Tibial nerve (tissue), 4 donors: ENCODE results near the gene OR1L8.

ENCODE experiments used
- EP300 ChIP-seq, 2 donors: sonication (generic); formaldehyde crosslinking; IDR thresholded peaks; one replicate each; pipeline ENCODE4 v1.6.1; 2017; ENCODE audit warnings: antibody characterized with exemption in 2 of 2, mild to moderate bottlenecking in 1 of 2
- POLR2A ChIP-seq, 2 donors: fragments of 450-650 bp; IDR thresholded peaks; one replicate each; pipeline ENCODE4 v1.6.1; 2017; ENCODE audit warnings: antibody characterized with exemption in 2 of 2, mild to moderate bottlenecking in 2 of 2, moderate library complexity in 2 of 2
- TF ChIP-seq, protein P1 (sequence below), 5 experiments: fragments of 200-600 bp in 3 of 5; fragments of 450-650 bp in 2 of 5; sonication (generic) in 3 of 5; IDR thresholded peaks; one replicate each; pipeline ENCODE4 v1.5.1; 2016 to 2019; ENCODE audit warnings: antibody characterized with exemption in 5 of 5, mild to moderate bottlenecking in 3 of 5, moderate library complexity in 2 of 5

DNA sequence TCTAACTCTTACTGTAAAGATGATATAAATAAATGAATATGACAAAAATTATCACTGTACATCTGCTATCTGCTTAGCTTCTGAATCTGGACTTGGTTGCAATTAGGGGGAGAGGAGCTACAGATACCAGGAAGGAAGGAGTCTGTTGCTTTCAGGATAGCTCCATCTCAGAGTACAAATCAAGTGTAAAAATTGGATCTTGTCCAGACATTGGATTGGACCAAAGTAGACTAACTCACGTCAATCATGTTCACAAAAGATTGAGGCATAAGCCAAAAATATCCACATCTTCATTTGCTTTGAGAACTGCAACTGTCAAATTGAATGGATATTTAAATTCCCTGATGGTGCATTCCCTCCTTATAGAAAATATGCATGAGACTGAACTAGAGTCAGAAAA, 22.5 kb upstream of the OR1L8 start:
- TF ChIP-seq, protein P1, sequence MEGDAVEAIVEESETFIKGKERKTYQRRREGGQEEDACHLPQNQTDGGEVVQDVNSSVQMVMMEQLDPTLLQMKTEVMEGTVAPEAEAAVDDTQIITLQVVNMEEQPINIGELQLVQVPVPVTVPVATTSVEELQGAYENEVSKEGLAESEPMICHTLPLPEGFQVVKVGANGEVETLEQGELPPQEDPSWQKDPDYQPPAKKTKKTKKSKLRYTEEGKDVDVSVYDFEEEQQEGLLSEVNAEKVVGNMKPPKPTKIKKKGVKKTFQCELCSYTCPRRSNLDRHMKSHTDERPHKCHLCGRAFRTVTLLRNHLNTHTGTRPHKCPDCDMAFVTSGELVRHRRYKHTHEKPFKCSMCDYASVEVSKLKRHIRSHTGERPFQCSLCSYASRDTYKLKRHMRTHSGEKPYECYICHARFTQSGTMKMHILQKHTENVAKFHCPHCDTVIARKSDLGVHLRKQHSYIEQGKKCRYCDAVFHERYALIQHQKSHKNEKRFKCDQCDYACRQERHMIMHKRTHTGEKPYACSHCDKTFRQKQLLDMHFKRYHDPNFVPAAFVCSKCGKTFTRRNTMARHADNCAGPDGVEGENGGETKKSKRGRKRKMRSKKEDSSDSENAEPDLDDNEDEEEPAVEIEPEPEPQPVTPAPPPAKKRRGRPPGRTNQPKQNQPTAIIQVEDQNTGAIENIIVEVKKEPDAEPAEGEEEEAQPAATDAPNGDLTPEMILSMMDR (IDR thresholded peaks at IDR 0.05) = no peak
- TF ChIP-seq POLR2A (IDR thresholded peaks at IDR 0.05) = no peak
- TF ChIP-seq EP300 (IDR thresholded peaks at IDR 0.05) = no peak
